Esophagus (tissue), 2 donors: ENCODE data around the gene POLK. TPM values are rescaled to one million over a fixed set of nuclear protein-coding genes. Genes with fewer than 3 reads are reported as not detected.
"Not testable (repeated sequence)": the region's sequence is repeated elsewhere in the genome, so short reads cannot be mapped to it uniquely, and the experiment has no call there.

ENCODE experiments used
- H3K27ac ChIP-seq, 2 donors: one replicate each; pipeline ENCODE4 v1.5.1; 2013; ENCODE audit warnings: low read depth in 2 of 2, mild to moderate bottlenecking in 2 of 2, inconsistent platforms in 1 of 2, low read length in 1 of 2, moderate library complexity in 1 of 2
- H3K27me3 ChIP-seq, 2 donors: one replicate each; pipeline ENCODE4 v1.6.1; 2013; ENCODE audit warnings: low read length in 2 of 2, control low read depth in 1 of 2, mild to moderate bottlenecking in 1 of 2; ENCODE audit not compliant: insufficient read depth in 2 of 2, control insufficient read depth in 1 of 2
- H3K36me3 ChIP-seq, 2 donors: one replicate each; pipeline ENCODE4 v1.6.1; 2013; ENCODE audit warnings: low read length in 1 of 2; ENCODE audit not compliant: control insufficient read depth in 2 of 2, insufficient read depth in 2 of 2
- H3K4me1 ChIP-seq, 2 donors: one replicate each; pipeline ENCODE4 v1.6.1; 2013; ENCODE audit warnings: low read length in 1 of 2; ENCODE audit not compliant: control insufficient read depth in 2 of 2, insufficient read depth in 2 of 2
- H3K4me3 ChIP-seq, 2 donors: one replicate each; pipeline ENCODE4 v1.5.1; 2013; ENCODE audit warnings: low read length in 2 of 2, mild to moderate bottlenecking in 2 of 2, low read depth in 1 of 2, moderate library complexity in 1 of 2
- H3K9me3 ChIP-seq, 2 donors: one replicate each; pipeline ENCODE4 v1.6.1; 2013; ENCODE audit warnings: mild to moderate bottlenecking in 2 of 2, low read depth in 1 of 2, low read length in 1 of 2, moderate library complexity in 1 of 2; ENCODE audit not compliant: control insufficient read depth in 2 of 2, insufficient read depth in 1 of 2
- WGBS, 2 donors: extraction: QIAGEN DNeasy Blood & Tissue Kit; methylation state at CpG; one replicate each; pipeline ENCODE4 v1.1.7; 2013; 5-methylcytosine and 5-hydroxymethylcytosine counted together
- polyA plus RNA-seq, 2 donors: library from polyadenylated mRNA; stranded (reverse); fragments of 200-250 nt; gene quantifications; one replicate each; pipeline ENCODE4 v1.2.3, GENCODE V29; 2013
- donor health status: healthy with polysubstance abuse.
- donor health status: Bipolar disorder and iron deficiency.

POLK gene
- polyA plus RNA-seq, 2 donors: 3.2 to 3.5 TPM

DNA sequence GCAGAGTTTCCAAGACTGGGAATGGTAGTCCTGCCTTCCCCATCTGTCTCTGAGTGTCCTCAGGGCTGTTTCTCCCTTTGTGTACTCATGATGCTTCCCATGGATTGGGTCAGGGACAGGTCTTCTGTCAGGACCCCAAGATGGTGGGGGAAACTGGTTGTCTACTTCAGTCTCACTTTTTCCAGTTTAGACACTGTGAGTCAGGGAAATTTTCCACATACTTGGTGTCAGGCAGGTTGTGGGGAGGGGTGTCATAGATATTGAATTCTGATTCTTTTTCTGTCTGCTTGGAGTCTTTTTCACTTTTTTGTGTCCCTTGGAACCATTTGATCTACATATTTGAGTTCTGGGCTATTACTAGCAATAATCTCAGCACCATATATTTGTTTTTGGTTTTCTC lies 10.3 kb downstream of the POLK start:
- H3K9me3 ChIP-seq: peaks cover 0 to 3% of the 10 kb centered on the region in 2 donors

DNA sequence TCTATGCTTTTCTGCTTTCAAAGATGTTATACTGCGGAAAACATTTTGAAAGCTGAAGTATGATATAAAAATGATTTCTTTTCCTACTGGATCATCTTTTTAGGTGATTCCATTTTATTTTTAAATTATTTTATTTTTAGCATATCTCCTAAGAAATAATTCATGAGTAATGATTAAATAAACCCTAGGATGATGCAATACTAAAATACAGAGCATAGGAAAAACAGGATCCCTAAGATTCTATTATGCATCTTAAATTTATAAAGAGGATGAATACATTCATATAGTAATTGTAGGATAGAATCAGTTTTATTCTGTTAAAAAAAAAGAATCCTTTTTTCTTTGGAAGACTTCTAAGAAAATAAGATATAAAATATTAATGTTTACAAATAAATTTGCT lies 10.9 kb downstream of the POLK start:
- Histone ChIP-seq H3K4me1 (peaks cover 0 to 2% of the 10 kb centered on the region in 2 donors), H3K36me3 (peaks cover 0 to 3% of the 10 kb centered on the region in 2 donors), H3K4me3 (no peak overlapping the region), H3K27me3 (no peaks in the 10 kb centered on the region), H3K27ac (no peak overlapping the region), H3K9me3 (peaks cover 0 to 3% of the 10 kb centered on the region in 2 donors)
- WGBS, 2 donors: 95 to 97% methylated on average over 1 of the region's 1 CpG

More for the DNA sequence above, 10.3 kb downstream of the POLK start:
- Histone ChIP-seq H3K36me3 (peaks cover 0 to 3% of the 10 kb centered on the region in 2 donors), H3K4me1 (peaks cover 0 to 2% of the 10 kb centered on the region in 2 donors), H3K27me3 (no peaks in the 10 kb centered on the region), H3K4me3 (no peak overlapping the region), H3K27ac (no peak overlapping the region)

DNA sequence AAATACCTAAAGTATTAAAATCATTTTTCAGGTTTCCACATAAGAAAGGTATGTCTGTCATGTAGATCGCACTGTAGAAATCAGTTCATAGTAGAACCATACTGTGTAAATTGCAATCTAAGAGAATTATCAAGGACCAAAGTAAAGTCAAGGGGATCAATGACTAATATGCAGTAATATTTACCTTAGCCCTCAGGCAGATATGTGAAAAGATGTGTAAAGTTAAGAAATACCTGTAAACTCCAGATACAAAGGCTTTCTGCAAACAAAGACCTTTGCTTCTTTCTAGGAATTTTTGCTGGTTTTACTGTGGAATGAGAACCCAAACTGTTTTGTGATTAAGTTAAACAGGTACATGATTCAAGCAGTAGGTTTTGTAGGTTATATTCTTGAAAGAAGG lies 11.6 kb downstream of the POLK start:
- Histone ChIP-seq H3K27ac (no peak overlapping the region), H3K27me3 (no peaks in the 10 kb centered on the region), H3K4me3 (no peak overlapping the region), H3K4me1 (peaks cover 0 to 2% of the 10 kb centered on the region in 2 donors), H3K9me3 (peaks cover 0 to 3% of the 10 kb centered on the region in 2 donors), H3K36me3 (peaks cover 0 to 3% of the 10 kb centered on the region in 2 donors)
- 85 to 92% methylated on average over 1 of the region's 1 CpG for WGBS, 2 donors

DNA sequence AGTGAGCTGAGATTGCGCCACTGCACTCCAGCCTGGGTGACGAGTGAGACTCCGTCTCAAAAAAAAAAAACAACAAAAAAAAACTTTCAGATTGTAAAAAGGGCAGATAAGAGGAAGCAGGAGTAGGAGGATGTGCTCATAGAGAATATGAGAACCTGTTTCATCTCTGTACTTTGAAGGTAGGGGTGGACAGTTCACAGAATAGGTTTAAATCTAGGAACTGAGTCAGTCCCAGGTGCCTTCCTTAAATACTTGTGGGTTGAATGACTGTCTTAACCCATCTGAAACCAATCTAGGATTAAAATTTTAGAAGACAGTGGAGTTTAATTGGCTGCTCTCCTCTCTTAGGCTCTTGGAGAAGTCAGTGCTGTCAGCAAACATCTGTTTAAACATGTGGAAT lies 12.4 kb downstream of the POLK start:
- whole genome bisulfite sequencing, 2 donors: 54 to 80% methylated on average over 3 of the region's 3 CpGs
- Histone ChIP-seq H3K4me3 (no peak overlapping the region), H3K4me1 (no peaks in the 10 kb centered on the region), H3K9me3 (peaks cover 0 to 3% of the 10 kb centered on the region in 2 donors), H3K27me3 (no peaks in the 10 kb centered on the region), H3K36me3 (peaks cover 0 to 3% of the 10 kb centered on the region in 2 donors), H3K27ac (no peak overlapping the region)

DNA sequence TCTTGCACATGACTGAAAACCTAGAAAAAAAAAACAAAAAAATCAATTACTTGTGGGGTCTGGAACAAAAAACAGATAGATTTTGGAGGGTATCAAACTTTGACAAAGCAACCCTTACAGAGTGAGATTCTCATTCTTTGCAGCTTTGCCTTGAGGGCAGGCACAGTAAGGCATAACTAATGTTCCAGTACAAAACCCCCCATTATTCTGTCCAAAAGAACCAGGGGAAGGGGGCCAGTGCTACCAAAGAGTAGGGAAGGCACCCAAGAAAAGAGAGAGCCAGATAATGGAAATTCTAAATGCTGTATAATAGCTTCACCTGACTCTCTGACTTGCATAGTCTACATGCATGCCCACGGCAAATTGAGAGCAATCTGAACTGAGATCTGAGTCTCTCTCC lies 12.9 kb downstream of the POLK start:
- Histone ChIP-seq H3K4me3 (no peak overlapping the region), H3K9me3 (peaks cover 0 to 3% of the 10 kb centered on the region in 2 donors), H3K27ac (no peak overlapping the region), H3K36me3 (peaks cover 0 to 3% of the 10 kb centered on the region in 2 donors), H3K27me3 (no peaks in the 10 kb centered on the region), H3K4me1 (no peaks in the 10 kb centered on the region)
- 85 to 87% methylated on average over 1 of the region's 1 CpG for WGBS, 2 donors

DNA sequence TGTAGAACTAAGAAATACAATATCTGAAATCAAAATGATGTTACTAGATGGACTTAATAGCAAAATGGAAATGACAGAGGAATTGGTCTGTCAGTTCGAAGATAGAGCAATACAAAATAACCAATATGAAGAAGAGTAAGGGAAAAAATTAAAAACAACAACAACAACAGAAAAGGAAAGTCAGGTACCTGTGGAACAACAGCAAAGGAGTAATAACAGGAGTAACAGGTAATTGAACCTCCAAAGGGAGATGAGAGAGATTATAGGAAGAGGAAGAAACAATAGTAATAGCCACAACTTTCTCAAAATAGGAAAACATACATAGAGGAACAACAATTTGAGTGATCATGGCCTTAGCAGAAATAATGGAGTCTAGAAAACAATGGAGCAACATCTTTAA lies 13.7 kb downstream of the POLK start:
- Histone ChIP-seq H3K9me3 (peaks cover 0 to 3% of the 10 kb centered on the region in 2 donors), H3K4me1 (no peaks in the 10 kb centered on the region), H3K27me3 (no peaks in the 10 kb centered on the region), H3K36me3 (peaks cover 0 to 2% of the 10 kb centered on the region in 2 donors), H3K4me3 (no peak overlapping the region), H3K27ac (no peak overlapping the region)
- WGBS, 2 donors: 95% methylated on average over 1 of the region's 1 CpG

DNA sequence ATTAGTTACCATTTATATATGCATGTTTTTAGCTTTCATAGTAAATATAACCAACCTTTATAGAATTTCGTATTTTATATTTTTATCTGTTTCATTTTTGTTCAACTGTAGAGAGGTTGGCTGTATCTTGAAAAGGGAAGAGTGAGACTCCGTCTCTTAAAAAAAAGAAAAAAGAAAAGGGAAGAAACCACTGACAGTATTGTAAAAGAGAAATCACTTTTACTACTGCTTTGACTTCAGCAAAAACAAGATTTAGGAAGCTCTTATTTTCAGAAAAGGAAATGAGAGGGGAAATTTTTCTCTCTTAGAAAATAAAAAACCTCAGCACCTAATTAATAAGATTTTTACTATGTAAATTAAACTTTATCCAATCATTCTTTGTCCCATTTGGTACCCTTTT lies 14.4 kb downstream of the POLK start:
- Histone ChIP-seq H3K27ac (no peak overlapping the region), H3K36me3 (no peaks in the 10 kb centered on the region), H3K9me3 (peaks cover 0 to 3% of the 10 kb centered on the region in 2 donors), H3K4me1 (no peaks in the 10 kb centered on the region), H3K27me3 (no peaks in the 10 kb centered on the region), H3K4me3 (no peak overlapping the region)
- 80 to 85% methylated on average over 2 of the region's 2 CpGs for WGBS, 2 donors

DNA sequence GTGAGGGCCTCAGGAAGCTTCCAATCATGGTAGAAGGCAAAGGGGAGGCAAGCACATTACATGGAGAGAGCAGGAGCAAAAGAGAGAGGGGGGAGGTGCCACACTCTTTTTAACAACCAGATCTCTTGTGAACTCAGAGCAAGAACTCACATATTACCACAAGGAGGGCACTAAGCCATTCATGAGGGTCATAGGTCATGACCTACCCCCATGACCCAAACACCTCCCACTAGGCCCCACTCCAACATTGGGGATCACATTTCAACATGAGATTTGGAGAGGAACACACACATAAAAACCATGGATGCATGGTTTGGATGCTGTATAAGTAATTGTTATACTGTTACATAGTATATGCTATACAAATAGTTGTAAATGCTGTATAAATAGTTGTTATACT lies 17.5 kb downstream of the POLK start:
- Histone ChIP-seq H3K4me1 (no peaks in the 10 kb centered on the region), H3K27me3 (no peaks in the 10 kb centered on the region), H3K4me3 (no peak overlapping the region), H3K36me3 (no peaks in the 10 kb centered on the region), H3K27ac (no peak overlapping the region), H3K9me3 (no peaks in the 10 kb centered on the region)

DNA sequence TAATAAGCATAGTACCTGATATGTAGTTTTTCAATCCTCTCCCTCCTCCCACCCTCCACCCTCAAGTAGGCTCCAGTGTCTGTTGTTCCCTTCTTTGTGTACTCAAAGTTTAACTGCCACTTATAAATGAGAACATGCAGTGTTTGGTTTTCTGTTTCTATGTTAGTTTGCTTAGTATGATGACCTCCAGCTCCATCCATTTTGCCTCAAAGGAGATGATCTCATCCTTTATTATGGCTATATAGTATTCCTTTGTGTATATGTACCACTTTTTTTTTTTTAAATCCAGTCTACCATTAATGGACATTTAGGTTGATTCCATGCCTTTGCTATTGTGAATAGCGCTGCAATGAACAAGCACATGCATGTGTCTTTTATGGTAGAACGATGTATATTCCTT lies 20.5 kb downstream of the POLK start:
- Histone ChIP-seq H3K36me3 (no peaks in the 10 kb centered on the region), H3K9me3 (no peaks in the 10 kb centered on the region), H3K27me3 (no peaks in the 10 kb centered on the region), H3K4me3 (no peak overlapping the region), H3K27ac (no peak overlapping the region), H3K4me1 (peaks cover 6 to 7% of the 10 kb centered on the region in 2 donors)
- WGBS, 2 donors: 97 to 99% methylated on average over 2 of the region's 2 CpGs

DNA sequence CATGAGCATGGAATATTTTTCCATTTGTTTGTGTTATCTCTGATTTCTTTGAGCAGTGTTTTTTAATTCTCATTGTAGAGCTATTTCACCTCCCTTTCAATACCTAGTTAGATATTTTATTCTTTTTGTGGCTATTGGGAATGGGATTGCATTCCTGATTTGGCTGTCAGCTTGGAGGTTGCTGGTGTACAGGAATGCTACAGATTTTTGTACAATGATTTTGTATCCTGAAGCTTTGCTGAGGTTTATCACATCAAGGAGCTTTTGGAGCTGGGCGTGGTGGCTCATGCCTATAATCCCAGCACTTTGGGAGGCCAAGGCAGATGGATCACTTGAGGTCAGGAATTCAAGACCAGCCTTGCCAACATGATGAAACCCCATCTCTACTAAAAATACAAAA lies 22.0 kb downstream of the POLK start:
- not testable (repeated sequence) for H3K4me3 ChIP-seq, H3K27me3 ChIP-seq, H3K4me1 ChIP-seq, H3K9me3 ChIP-seq, H3K36me3 ChIP-seq, H3K27ac ChIP-seq
- 88 to 100% methylated on average over 1 of the region's 1 CpG for WGBS, 2 donors
